Right lobe of liver (tissue), 4 donors: ENCODE data around the gene PNKD.

Source experiments
- CTCF ChIP-seq, 4 donors: fragments of 200-600 bp in 3 of 4; fragments of 450-650 bp in 1 of 4; IDR thresholded peaks; one replicate each; pipeline versions ENCODE4 v1.5.1 to v1.8.0; 2016 to 2022; ENCODE audit warnings: antibody characterized with exemption in 4 of 4, mild to moderate bottlenecking in 2 of 4
- POLR2A ChIP-seq: fragments of 450-650 bp; IDR thresholded peaks from one replicate; pipeline ENCODE4 v1.6.1; 2017; ENCODE audit warnings: antibody characterized with exemption, mild to moderate bottlenecking
- donor health status: DM: no; HTN: no; CAD: no.
- donor health status: DM: no; HTN: no; CAD: no.
- donor health status: DM: no; HTN: yes; CAD: no.

GRCh38 chr2:218269900-218270720, at the start of gene PNKD, which contains the start of gene AAMP:
- TF ChIP-seq CTCF (IDR thresholded peaks at IDR 0.05) (peak in 3 of 4 donors; percentile 13 to 44 (median 25)), POLR2A (peak; percentile 76)
